Urothelium cell line (cell line): Measurements from ENCODE around the gene PRLR.
"Not testable (repeated sequence)": the region's sequence is repeated elsewhere in the genome, so short reads cannot be mapped to it uniquely, and the experiment has no call there.

Experiments
- DNase-seq: peaks from one replicate; pipeline ENCODE4 v3.0.0; 2011; ENCODE audit warnings: low spot score, mixed read lengths
- FAIRE-seq: peaks from 2 replicates; lab custom pipeline; 2011; peaks lifted over from hg19 to GRCh38; lab: Jason Lieb, UNC

The PRLR gene

GRCh38 chr5:35230038-35230611, at the start of gene PRLR:
PRLR (minus strand) TSS chr5:35230487; CDS start chr5:35089620, 140,867 bp downstream.
- peak; percentile 73 for FAIRE-seq
- DNase-seq, result peak; percentile 50

GRCh38 chr5:35274839-35275509, 44.7 kb upstream of the PRLR start:
- DNase-seq (no peak), FAIRE-seq (no peak)

GRCh38 chr5:35269006-35269405, 38.7 kb upstream of the PRLR start:
- no peak for FAIRE-seq

GRCh38 chr5:35266276-35266675, 36.0 kb upstream of the PRLR start:
- DNase-seq, result no peak
- no peak for FAIRE-seq

More at GRCh38 chr5:35269006-35269405, 38.7 kb upstream of the PRLR start:
- no peak for DNase-seq

- no peak for FAIRE-seq
- DNase-seq, result no peak
Observed at GRCh38 chr5:35264509-35264908, 34.2 kb upstream of the PRLR start.

- FAIRE-seq, result no peak
- no peak for DNase-seq
Observed at GRCh38 chr5:35263266-35263877, 33.1 kb upstream of the PRLR start.

GRCh38 chr5:35253582-35253981, 23.3 kb upstream of the PRLR start:
- DNase-seq (no peak), FAIRE-seq (no peak)

GRCh38 chr5:35252963-35253362, 22.7 kb upstream of the PRLR start:
- FAIRE-seq (no peak), DNase-seq (no peak)

GRCh38 chr5:35248843-35249780, 18.8 kb upstream of the PRLR start:
- FAIRE-seq, result no peak
- DNase-seq, result no peak

GRCh38 chr5:35247648-35248034, 17.4 kb upstream of the PRLR start:
- no peak for FAIRE-seq
- no peak for DNase-seq

- FAIRE-seq (no peak), DNase-seq (no peak)
Observed at GRCh38 chr5:35246900-35247647, 16.8 kb upstream of the PRLR start.

GRCh38 chr5:35246411-35246810, 16.1 kb upstream of the PRLR start:
- no peak for FAIRE-seq

GRCh38 chr5:35245371-35245770, 15.1 kb upstream of the PRLR start:
- not testable (repeated sequence) for FAIRE-seq, DNase-seq

More at GRCh38 chr5:35246411-35246810, 16.1 kb upstream of the PRLR start:
- no peak for DNase-seq

- FAIRE-seq (no peak), DNase-seq (no peak)
Observed at GRCh38 chr5:35244171-35244570, 13.9 kb upstream of the PRLR start.

GRCh38 chr5:35242702-35243258, 12.5 kb upstream of the PRLR start:
- FAIRE-seq (no peak), DNase-seq (no peak)

- FAIRE-seq, result no peak
- DNase-seq, result no peak
Observed at GRCh38 chr5:35240892-35241291, 10.6 kb upstream of the PRLR start.

- FAIRE-seq, result no peak
- no peak for DNase-seq
Observed at GRCh38 chr5:35239911-35240610, 9.8 kb upstream of the PRLR start.

- no peak for FAIRE-seq
Observed at GRCh38 chr5:35239476-35239875, 9.2 kb upstream of the PRLR start.

GRCh38 chr5:35237580-35238376, 7.5 kb upstream of the PRLR start:
- no peak for FAIRE-seq

More at GRCh38 chr5:35239476-35239875, 9.2 kb upstream of the PRLR start:
- no peak for DNase-seq

More at GRCh38 chr5:35237580-35238376, 7.5 kb upstream of the PRLR start:
- no peak for DNase-seq
